Fibroblast of mammary gland (primary cell): ENCODE results near the gene MARF1.

Experiments
- DNase-seq: peaks from one replicate; pipeline ENCODE4 v3.0.0-alpha.2; 2010; ENCODE audit warnings: low read depth
- H3K4me3 ChIP-seq: 2 replicates; pipeline ENCODE4 v1.5.1; 2011; ENCODE audit warnings: low read depth, mild to moderate bottlenecking, low read length, moderate library complexity; ENCODE audit not compliant: control insufficient read depth
- TF ChIP-seq, protein P1 (sequence below): conservative IDR thresholded peaks from 2 replicates; pipeline ENCODE4 v1.5.1; 2011; ENCODE audit warnings: low read depth, low read length, inconsistent platforms; ENCODE audit not compliant: control insufficient read depth, insufficient read depth

MARF1 gene

DNA sequence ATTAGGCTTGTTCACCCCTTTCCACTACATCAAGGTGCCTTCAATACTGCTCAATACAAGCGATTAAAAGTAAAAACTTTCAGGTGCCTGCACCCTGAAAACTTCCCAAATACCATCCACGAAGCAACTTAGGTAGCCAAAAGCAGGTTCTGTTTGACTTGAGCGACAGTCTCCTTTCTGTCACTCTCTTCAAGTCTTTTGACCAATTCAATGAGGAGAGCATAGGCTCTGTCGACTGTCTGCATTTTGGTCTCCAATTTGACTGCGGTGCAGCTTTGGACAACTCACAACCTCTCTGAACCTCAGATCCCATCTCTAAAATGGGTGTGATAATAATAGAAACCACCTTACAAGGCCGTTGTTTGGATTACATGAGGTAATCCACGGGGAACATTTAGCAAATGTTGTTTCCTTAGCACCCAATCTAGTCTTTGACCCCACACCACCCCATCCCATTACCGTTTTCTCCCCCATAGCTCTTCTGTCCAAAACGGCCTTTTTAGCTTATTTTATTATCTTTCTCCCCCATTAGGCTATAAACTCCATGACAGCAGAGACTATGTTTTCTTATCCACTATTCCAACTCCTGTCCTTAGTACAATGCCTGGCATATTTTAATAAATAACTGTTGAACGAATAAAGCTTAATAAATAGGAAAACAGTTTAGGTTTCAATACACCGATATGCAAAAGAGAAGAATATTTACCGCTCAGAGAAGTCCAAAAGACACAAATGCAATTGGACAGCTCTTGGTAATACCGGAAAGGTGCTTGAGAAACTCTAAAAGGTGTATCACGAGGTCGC is 999 bp downstream of the MARF1 start:
- DNase-seq: no peak
- TF ChIP-seq, protein P1, sequence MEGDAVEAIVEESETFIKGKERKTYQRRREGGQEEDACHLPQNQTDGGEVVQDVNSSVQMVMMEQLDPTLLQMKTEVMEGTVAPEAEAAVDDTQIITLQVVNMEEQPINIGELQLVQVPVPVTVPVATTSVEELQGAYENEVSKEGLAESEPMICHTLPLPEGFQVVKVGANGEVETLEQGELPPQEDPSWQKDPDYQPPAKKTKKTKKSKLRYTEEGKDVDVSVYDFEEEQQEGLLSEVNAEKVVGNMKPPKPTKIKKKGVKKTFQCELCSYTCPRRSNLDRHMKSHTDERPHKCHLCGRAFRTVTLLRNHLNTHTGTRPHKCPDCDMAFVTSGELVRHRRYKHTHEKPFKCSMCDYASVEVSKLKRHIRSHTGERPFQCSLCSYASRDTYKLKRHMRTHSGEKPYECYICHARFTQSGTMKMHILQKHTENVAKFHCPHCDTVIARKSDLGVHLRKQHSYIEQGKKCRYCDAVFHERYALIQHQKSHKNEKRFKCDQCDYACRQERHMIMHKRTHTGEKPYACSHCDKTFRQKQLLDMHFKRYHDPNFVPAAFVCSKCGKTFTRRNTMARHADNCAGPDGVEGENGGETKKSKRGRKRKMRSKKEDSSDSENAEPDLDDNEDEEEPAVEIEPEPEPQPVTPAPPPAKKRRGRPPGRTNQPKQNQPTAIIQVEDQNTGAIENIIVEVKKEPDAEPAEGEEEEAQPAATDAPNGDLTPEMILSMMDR: no peak

DNA sequence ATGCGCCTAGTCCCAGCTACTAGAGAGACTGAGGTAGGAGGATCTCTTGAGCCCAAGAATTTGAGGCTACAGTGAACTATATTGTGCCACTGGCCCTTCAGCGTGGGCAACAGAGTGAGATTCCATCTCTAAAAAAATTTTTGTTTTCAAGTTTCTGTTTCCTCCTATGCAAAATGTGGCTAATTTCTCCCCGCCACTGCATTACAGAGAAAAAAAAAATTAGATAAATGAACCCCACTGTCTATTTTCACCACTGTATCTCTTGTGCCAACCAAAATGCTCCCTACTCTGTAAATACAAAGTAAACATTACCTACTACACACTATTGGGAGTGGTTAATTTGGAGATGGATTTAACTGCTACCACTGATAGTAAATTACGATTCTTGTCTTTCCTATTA is 2.0 kb downstream of the MARF1 start:
- TF ChIP-seq, protein P1: no peak
- DNase-seq: no peak
- H3K4me3 ChIP-seq: no peak overlapping the region

More for the DNA sequence above, 999 bp downstream of the MARF1 start:
- H3K4me3 ChIP-seq: peak overlapping the region; percentile 88

DNA sequence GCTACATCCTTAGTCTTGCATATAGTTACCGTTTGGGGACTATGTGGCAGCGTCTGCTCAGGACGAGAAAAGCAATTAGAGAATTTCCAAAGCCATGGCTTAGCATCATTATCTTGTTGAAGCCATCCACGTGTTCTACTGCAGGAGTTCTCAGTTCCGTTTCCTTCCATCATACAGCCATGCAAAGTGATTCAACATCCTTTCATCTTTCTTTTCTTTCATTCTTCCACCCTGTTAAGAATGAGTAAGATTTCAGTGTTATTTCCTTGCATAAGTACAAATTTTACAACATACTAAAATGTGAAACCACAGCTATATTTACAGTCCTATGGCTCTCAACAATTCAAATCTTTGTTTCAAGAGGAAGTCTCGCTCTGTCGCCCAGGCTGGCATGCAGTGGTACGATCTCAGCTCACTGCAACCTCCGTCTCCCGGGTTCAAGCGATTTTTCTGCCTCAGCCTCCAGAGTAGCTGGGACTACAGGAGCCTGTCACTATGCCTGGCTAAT is 3.8 kb downstream of the MARF1 start:
- no peak for DNase-seq
- no peak overlapping the region for H3K4me3 ChIP-seq
- TF ChIP-seq, protein P1: no peak

DNA sequence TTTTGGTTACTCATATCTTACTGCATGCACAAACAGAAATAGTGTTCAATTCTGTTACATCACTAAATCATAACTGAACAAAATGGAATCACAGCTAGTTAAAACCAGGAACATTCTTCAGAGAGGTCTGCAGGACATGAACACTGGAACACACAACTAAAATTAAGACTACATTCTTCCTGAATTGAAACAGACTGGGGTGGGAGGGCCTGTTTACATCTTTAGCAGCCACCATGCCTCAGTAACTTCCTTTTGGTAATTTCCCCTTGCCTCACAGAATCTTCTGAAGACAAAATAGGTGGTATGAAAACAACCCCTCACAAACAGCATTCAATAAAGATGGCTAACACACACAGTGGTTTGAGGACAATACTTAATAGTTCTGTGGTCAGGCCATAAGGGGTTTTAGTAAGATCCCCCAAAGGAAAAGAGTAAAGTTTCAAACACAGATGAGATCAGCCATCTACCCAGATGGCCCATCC is 6.5 kb downstream of the MARF1 start:
- no peak for DNase-seq
- TF ChIP-seq, protein P1: no peak
- no peak overlapping the region for H3K4me3 ChIP-seq

DNA sequence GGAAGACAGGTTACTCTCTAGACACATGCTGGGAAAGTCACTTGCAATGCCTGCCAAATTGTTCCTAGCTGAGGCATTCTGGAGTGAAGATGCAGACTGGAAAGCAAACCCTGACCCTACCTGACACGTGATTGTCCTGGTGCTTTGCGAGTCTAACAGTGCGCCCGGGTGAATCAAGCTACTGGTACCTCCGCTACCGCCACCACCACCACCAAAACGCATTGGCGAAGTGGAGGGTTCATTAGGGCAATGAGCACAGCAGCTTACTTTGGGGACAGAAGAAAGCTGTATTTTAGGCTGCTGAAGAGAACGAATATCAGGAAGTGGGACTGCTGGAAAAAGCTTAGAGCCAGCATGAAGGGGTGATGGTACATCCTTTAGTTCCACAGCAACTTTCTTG is 7.0 kb downstream of the MARF1 start:
- TF ChIP-seq, protein P1: no peak
- DNase-seq: no peak
- H3K4me3 ChIP-seq: no peak overlapping the region

DNA sequence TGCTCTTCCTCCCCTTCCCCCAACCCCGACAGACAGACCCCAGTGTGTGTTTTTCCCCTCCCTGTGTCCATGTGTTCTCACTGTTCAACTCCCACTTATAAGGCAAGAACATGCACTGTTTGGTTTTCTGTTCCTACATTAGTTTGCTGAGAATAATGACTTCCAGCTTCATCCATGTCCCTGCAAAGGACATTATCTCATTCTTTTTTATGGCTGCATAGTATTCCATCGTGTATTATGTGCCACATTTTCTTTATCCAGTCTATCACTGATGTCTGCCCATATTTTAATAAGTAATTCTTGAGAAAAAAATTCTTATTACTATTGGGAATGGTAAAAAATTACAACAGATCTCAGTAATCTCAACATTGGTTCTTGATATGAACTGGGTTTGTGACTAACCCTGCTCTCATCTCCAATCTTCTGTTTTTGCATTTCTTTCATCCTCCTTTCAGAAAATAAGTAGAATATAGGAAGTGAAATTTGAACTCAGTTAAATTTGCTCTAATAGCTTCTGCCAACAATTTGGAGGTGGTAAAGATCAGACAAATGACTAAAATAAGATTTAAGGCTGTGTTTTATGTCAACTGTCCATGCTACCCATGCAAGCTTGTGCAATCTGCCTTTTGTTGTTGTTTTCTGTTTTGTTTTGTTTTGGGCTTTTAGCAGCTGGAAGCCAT is 11.1 kb downstream of the MARF1 start:
- H3K4me3 ChIP-seq: no peak overlapping the region
- DNase-seq: no peak

More for the DNA sequence above, 11.1 kb downstream of the MARF1 start:
- TF ChIP-seq, protein P1: no peak
